Transverse colon (tissue), 3 donors: ENCODE data around the gene FAM83G.
"Not testable (repeated sequence)": the region's sequence is repeated elsewhere in the genome, so short reads cannot be mapped to it uniquely, and the experiment has no call there.

Experiments used
- EP300 ChIP-seq: sonication (generic); formaldehyde crosslinking; IDR thresholded peaks from one replicate; pipeline ENCODE4 v1.6.1; 2017; ENCODE audit warnings: antibody characterized with exemption, low read depth
- POLR2AphosphoS5 ChIP-seq, 3 donors: sonication (generic); formaldehyde crosslinking; IDR thresholded peaks; one replicate each; pipeline ENCODE4 v1.6.1; 2016; ENCODE audit warnings: antibody characterized with exemption in 3 of 3

DNA sequence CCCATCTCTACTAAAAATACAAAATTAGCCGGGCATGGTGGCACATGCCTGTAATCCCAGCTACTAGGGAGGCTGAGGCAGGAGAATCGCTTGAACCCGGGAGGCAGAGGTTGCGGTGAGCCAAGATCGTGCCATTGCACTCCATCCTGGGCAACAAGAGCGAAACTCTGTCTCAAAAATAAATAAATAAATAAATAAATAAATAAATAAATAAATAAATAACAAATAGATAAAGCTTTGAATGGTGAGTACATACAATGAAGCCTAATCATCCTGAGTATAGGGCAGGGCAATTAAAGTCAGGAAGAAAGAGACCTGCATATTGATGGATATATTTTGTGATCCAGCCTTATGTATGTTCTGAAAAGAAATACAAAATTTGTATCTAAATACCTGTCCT, 48.5 kb downstream of the FAM83G start:
- not testable (repeated sequence) for TF ChIP-seq EP300; POLR2AphosphoS5 (IDR thresholded peaks at IDR 0.05)
